PFSK-1 (cell line): Measurements from ENCODE around the gene RPSA.

ENCODE experiments used
- FOXP2 ChIP-seq: optimal IDR thresholded peaks from 2 replicates; pipeline ENCODE3; 2011; ENCODE audit warnings: borderline replicate concordance, control low read depth, inconsistent platforms; ENCODE audit not compliant: insufficient read depth; ENCODE audit errors: extremely low read length, extremely low read depth
- POLR2AphosphoS5 ChIP-seq: IDR thresholded peaks from 2 replicates; pipeline ENCODE4 v1.6.1; 2012; ENCODE audit warnings: low read depth, mild to moderate bottlenecking, control low read depth, low read length, moderate library complexity
- SIN3A ChIP-seq: IDR thresholded peaks from 2 replicates; pipeline ENCODE4 v1.6.1; 2012; ENCODE audit warnings: mild to moderate bottlenecking, low read length, moderate library complexity, borderline replicate concordance; ENCODE audit not compliant: insufficient read depth
- TAF1 ChIP-seq: IDR thresholded peaks from 2 replicates; pipeline ENCODE4 v1.6.1; 2012; ENCODE audit warnings: low read length, control low read depth, borderline replicate concordance; ENCODE audit not compliant: insufficient read depth
- TF ChIP-seq, protein P1 (sequence below), 2 experiments: IDR thresholded peaks; 2 replicates each; pipeline versions ENCODE4 v1.6.1 to v1.8.0; 2011 to 2012; ENCODE audit warnings: low read depth in 2 of 2, low read length in 2 of 2, control low read depth in 1 of 2, inconsistent platforms in 1 of 2, mild to moderate bottlenecking in 1 of 2, moderate library complexity in 1 of 2; ENCODE audit not compliant: insufficient read depth in 1 of 2

DNA sequence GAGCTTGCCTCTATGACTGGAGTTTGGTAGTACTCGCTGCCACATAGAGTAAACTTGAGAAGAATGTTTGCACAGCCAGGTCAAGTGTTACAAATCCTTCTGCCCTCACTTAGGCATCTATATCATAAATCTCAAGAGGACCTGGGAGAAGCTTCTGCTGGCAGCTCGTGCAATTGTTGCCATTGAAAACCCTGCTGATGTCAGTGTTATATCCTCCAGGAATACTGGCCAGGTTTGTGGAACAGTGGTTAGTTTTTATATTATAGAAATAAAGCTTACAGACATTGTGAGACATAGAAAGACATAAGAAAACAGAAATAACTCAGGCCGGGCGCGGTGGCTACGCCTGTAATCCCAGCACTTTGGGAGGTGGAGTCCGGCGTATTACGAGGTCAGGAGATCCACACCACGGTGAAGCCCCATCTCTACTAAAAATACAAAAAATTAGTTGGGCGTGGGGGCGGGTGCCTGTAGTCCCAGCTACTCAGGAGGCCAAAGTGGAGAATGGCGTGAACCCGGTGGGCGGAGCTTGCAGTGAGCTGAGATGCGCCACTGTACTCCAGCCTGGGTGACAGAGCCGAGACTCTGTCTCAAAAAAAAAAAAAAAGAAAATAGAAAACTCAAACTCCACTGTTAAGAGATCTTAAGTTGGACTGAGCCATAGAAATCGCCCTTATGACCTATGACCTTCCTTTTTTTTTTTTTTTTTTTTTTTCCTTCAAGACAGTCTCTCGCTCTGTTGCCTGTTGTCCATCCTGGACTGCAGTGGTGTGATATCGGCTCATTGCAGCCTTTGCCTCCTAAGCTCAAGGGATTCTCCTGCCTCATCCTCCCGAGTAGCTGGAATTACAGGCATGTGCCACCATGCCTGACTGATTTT is 2.2 kb downstream of the RPSA start:
- peak; percentile 28; the same call in 1 of the 2 replicates for TF ChIP-seq POLR2AphosphoS5
- no peak for TF ChIP-seq FOXP2
- TF ChIP-seq TAF1 = no peak
- no peak for TF ChIP-seq SIN3A
- TF ChIP-seq, protein P1, sequence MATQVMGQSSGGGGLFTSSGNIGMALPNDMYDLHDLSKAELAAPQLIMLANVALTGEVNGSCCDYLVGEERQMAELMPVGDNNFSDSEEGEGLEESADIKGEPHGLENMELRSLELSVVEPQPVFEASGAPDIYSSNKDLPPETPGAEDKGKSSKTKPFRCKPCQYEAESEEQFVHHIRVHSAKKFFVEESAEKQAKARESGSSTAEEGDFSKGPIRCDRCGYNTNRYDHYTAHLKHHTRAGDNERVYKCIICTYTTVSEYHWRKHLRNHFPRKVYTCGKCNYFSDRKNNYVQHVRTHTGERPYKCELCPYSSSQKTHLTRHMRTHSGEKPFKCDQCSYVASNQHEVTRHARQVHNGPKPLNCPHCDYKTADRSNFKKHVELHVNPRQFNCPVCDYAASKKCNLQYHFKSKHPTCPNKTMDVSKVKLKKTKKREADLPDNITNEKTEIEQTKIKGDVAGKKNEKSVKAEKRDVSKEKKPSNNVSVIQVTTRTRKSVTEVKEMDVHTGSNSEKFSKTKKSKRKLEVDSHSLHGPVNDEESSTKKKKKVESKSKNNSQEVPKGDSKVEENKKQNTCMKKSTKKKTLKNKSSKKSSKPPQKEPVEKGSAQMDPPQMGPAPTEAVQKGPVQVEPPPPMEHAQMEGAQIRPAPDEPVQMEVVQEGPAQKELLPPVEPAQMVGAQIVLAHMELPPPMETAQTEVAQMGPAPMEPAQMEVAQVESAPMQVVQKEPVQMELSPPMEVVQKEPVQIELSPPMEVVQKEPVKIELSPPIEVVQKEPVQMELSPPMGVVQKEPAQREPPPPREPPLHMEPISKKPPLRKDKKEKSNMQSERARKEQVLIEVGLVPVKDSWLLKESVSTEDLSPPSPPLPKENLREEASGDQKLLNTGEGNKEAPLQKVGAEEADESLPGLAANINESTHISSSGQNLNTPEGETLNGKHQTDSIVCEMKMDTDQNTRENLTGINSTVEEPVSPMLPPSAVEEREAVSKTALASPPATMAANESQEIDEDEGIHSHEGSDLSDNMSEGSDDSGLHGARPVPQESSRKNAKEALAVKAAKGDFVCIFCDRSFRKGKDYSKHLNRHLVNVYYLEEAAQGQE (IDR thresholded peaks at IDR 0.05; ENCODE audit: insufficient read depth in 1 of 2, low read depth in 2 of 2, low read length in 2 of 2) = no peak
